Measurements from ENCODE around the gene COL21A1.

COL21A1 gene

DNA sequence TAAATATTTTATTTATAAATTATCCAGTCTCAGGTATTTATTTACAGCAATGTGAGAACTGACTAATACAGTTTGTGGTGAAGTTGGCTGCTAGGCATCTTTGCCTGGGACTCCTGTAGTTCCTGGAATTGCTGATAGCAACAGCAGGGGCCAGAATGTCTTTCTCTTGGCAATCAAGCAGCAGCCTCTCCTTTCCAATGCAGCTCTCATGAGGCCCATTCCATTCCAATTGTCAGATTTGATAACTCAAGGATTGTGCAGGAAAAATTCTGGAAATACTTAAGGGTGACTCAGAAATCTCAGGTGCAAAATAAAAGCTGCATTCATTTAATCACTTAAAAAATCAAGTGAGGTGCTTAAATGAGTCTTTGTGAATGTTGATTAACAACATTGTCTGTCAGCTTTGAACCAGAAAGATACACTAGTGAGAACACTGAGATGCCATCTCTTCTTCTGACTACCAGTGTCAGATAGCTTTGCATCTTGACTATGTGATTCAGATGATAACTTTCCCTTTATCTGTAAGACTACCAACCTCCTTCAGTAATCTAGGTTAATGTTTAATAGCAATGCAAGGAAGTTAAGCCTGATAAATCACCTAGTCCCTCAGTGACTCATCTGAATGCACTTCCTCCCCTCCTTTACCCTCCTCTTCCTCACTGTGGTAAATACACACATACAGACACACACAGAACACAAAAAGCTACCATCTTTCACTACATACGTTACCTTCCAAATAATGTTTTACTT lies 32.1 kb upstream of the COL21A1 start:
- no peaks in the 10 kb centered on the region for H3K9me3 ChIP-seq (ENCODE audit: insufficient read depth, low read depth, low read length)
- no peak overlapping the region for H3K4me3 ChIP-seq (ENCODE audit: low read depth, low read length)
- H3K27ac ChIP-seq (ENCODE audit: low read depth, low read length), result no peak overlapping the region
- H2BK120ac ChIP-seq (ENCODE audit: insufficient read depth, low read length, poor library complexity), result no peak overlapping the region
- H3K4me2 ChIP-seq (ENCODE audit: low read length), result no peak overlapping the region
- no peaks in the 10 kb centered on the region for H3K27me3 ChIP-seq (ENCODE audit: insufficient read depth, low read length)
- peak; percentile 79 to 96 for DNase-seq
- no peak overlapping the region for H2AFZ ChIP-seq (ENCODE audit: insufficient read depth, low read length, poor library complexity)
- H4K91ac ChIP-seq (ENCODE audit: low read depth, low read length), result no peak overlapping the region
- no peak overlapping the region for H2BK5ac ChIP-seq (ENCODE audit: low read depth, low read length, poor library complexity)
- no peak overlapping the region for H3K18ac ChIP-seq (ENCODE audit: low read length)
- H3K4me1 ChIP-seq (ENCODE audit: control insufficient read depth in 1 of 2, insufficient read depth in 2 of 2, low read length in 2 of 2), result peaks cover 0 to 2% of the 10 kb centered on the region in 2 experiments
- H3K14ac ChIP-seq (ENCODE audit: low read length), result no peak overlapping the region
- no peaks in the 10 kb centered on the region for H3K36me3 ChIP-seq (ENCODE audit: control insufficient read depth in 1 of 2, insufficient read depth in 2 of 2, low read length in 2 of 2)
- H3K4ac ChIP-seq (ENCODE audit: low read depth, low read length), result no peak overlapping the region
- no peak overlapping the region for H2AK5ac ChIP-seq (ENCODE audit: low read length)
- H4K8ac ChIP-seq (ENCODE audit: low read depth, low read length), result no peak overlapping the region
- no peak overlapping the region for H3K9ac ChIP-seq (ENCODE audit: low read length)
- no peak overlapping the region for H2BK12ac ChIP-seq (ENCODE audit: low read length)
- no peaks in the 10 kb centered on the region for H3K79me1 ChIP-seq (ENCODE audit: low read length)
- H4K12ac ChIP-seq (ENCODE audit: low read depth, low read length), result no peak overlapping the region
- no peak overlapping the region for H3K23ac ChIP-seq (ENCODE audit: low read length)
- WGBS (ENCODE audit: extremely low coverage, insufficient coverage, insufficient read length), result 100% methylated on average over 1 of the region's 1 CpG
- H3K79me2 ChIP-seq (ENCODE audit: control insufficient read depth, insufficient read depth, low read length, poor library complexity), result no peaks in the 10 kb centered on the region

DNA sequence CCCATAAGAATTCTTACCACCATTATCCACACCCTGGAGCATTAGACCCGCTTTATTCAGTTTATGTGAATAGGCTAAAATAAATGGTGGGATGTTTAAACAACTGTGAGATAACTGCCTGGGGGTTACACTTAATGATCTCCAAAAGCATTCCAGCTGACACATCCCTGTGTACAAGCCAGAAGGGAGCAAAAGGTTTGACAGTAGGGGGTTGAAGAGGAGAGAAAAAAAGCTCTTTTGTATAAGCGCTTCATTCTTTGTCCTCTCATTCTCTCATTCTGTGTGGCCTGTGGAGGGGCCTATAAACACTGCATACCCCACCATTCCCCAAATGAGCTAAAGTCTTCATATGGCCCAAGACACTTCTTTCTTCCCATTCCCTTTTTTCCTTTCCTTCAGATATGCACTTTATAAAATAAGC lies 30.8 kb upstream of the COL21A1 start:
- Histone ChIP-seq H4K8ac (ENCODE audit: low read depth, low read length) (no peak overlapping the region), H2AK5ac (ENCODE audit: low read length) (no peak overlapping the region), H3K23ac (ENCODE audit: low read length) (no peak overlapping the region), H4K91ac (ENCODE audit: low read depth, low read length) (no peak overlapping the region), H2BK120ac (ENCODE audit: insufficient read depth, low read length, poor library complexity) (no peak overlapping the region), H2AFZ (ENCODE audit: insufficient read depth, low read length, poor library complexity) (no peak overlapping the region), H3K4me3 (ENCODE audit: low read depth, low read length) (no peak overlapping the region), H3K4me2 (ENCODE audit: low read length) (no peak overlapping the region), H3K4ac (ENCODE audit: low read depth, low read length) (no peak overlapping the region), H3K27ac (ENCODE audit: low read depth, low read length) (no peak overlapping the region), H3K27me3 (ENCODE audit: insufficient read depth, low read length) (no peaks in the 10 kb centered on the region), H4K12ac (ENCODE audit: low read depth, low read length) (no peak overlapping the region), H2BK5ac (ENCODE audit: low read depth, low read length, poor library complexity) (no peak overlapping the region), H3K36me3 (ENCODE audit: control insufficient read depth in 1 of 2, insufficient read depth in 2 of 2, low read length in 2 of 2) (no peaks in the 10 kb centered on the region), H3K14ac (ENCODE audit: low read length) (no peak overlapping the region), H3K79me2 (ENCODE audit: control insufficient read depth, insufficient read depth, low read length, poor library complexity) (no peaks in the 10 kb centered on the region), H3K79me1 (ENCODE audit: low read length) (no peaks in the 10 kb centered on the region), H3K18ac (ENCODE audit: low read length) (no peak overlapping the region), H2BK12ac (ENCODE audit: low read length) (no peak overlapping the region), H3K4me1 (ENCODE audit: control insufficient read depth in 1 of 2, insufficient read depth in 2 of 2, low read length in 2 of 2) (peaks cover 0 to 2% of the 10 kb centered on the region in 2 experiments), H3K9ac (ENCODE audit: low read length) (no peak overlapping the region), H3K9me3 (ENCODE audit: insufficient read depth, low read depth, low read length) (no peaks in the 10 kb centered on the region)
- WGBS (ENCODE audit: extremely low coverage, insufficient coverage, insufficient read length), result no CpG with 5 or more reads among the region's 2 CpGs
- no peak for DNase-seq

DNA sequence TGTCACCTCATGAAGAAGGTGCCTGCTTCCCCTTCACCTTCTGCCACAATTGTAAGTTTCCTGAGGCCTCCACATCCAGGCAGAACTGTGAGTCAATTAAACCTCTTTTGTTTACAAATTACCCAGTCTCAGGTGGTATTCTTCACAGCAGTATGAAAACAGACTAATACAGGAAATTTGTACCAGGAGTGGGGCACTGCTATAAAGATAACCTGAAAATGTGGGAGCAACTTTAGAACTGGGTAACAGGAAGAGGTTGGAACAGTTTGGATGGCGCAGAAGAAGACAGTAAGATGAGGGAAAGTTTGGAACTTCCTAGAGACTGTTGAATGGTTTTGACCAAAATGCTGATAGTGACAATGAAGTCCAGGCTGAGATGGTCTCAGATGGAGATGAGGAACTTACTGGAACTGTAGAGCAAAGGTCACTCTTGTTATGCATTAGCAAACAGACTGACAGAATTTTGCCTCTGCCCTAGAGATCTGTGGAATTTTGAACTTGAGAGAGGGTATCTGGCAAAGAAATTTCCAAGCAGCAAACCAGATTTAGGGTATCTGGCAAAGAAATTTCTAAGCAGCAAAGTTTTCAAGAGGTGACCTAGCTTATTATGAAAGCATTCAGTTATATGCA lies 23.5 kb upstream of the COL21A1 start:
- Histone ChIP-seq H3K4ac (ENCODE audit: low read depth, low read length) (no peak overlapping the region), H2BK120ac (ENCODE audit: insufficient read depth, low read length, poor library complexity) (no peak overlapping the region), H3K14ac (ENCODE audit: low read length) (no peak overlapping the region), H3K79me1 (ENCODE audit: low read length) (no peaks in the 10 kb centered on the region), H4K91ac (ENCODE audit: low read depth, low read length) (no peak overlapping the region), H3K79me2 (ENCODE audit: control insufficient read depth, insufficient read depth, low read length, poor library complexity) (no peaks in the 10 kb centered on the region), H2AFZ (ENCODE audit: insufficient read depth, low read length, poor library complexity) (no peak overlapping the region), H3K4me1 (ENCODE audit: control insufficient read depth in 1 of 2, insufficient read depth in 2 of 2, low read length in 2 of 2) (no peaks in the 10 kb centered on the region), H3K36me3 (ENCODE audit: control insufficient read depth in 1 of 2, insufficient read depth in 2 of 2, low read length in 2 of 2) (no peaks in the 10 kb centered on the region), H3K4me3 (ENCODE audit: low read depth, low read length) (no peak overlapping the region), H3K23ac (ENCODE audit: low read length) (no peak overlapping the region), H4K8ac (ENCODE audit: low read depth, low read length) (no peak overlapping the region), H3K9me3 (ENCODE audit: insufficient read depth, low read depth, low read length) (peaks cover 3% of the 10 kb centered on the region), H3K27me3 (ENCODE audit: insufficient read depth, low read length) (no peaks in the 10 kb centered on the region), H2BK12ac (ENCODE audit: low read length) (no peak overlapping the region), H3K27ac (ENCODE audit: low read depth, low read length) (no peak overlapping the region), H2AK5ac (ENCODE audit: low read length) (no peak overlapping the region), H3K9ac (ENCODE audit: low read length) (no peak overlapping the region), H2BK5ac (ENCODE audit: low read depth, low read length, poor library complexity) (no peak overlapping the region), H4K12ac (ENCODE audit: low read depth, low read length) (no peak overlapping the region), H3K18ac (ENCODE audit: low read length) (no peak overlapping the region), H3K4me2 (ENCODE audit: low read length) (no peak overlapping the region)
- no peak for DNase-seq
- no CpG with 5 or more reads among the region's 1 CpG for WGBS (ENCODE audit: extremely low coverage, insufficient coverage, insufficient read length)

DNA sequence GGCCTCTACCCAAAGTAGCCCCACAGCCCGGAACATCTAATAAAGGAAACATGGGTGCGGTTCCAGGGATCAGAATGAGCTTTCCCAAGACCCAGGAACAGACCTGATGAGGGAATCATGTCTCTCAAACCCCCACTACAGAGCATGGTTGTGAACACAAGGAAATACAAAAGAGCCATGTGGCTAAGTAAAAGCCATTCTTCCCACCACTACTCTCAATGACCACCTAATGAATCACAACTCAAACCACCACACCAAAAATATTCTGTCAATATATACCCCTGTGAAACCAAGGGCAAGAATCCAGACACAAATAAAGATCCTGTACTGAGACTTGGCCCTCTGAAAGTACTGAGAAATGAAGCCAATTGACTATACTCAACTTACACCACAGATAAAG lies 20.9 kb upstream of the COL21A1 start:
- DNase-seq, result no peak
- Histone ChIP-seq H3K4me2 (ENCODE audit: low read length) (no peak overlapping the region), H3K27ac (ENCODE audit: low read depth, low read length) (no peak overlapping the region)

More for the DNA sequence above, 20.9 kb upstream of the COL21A1 start:
- Histone ChIP-seq H3K27me3 (ENCODE audit: insufficient read depth, low read length) (no peaks in the 10 kb centered on the region), H3K18ac (ENCODE audit: low read length) (no peak overlapping the region), H4K91ac (ENCODE audit: low read depth, low read length) (no peak overlapping the region), H2AFZ (ENCODE audit: insufficient read depth, low read length, poor library complexity) (no peak overlapping the region), H2AK5ac (ENCODE audit: low read length) (no peak overlapping the region), H2BK5ac (ENCODE audit: low read depth, low read length, poor library complexity) (no peak overlapping the region), H2BK120ac (ENCODE audit: insufficient read depth, low read length, poor library complexity) (no peak overlapping the region), H3K14ac (ENCODE audit: low read length) (no peak overlapping the region), H3K36me3 (ENCODE audit: control insufficient read depth in 1 of 2, insufficient read depth in 2 of 2, low read length in 2 of 2) (no peaks in the 10 kb centered on the region), H4K12ac (ENCODE audit: low read depth, low read length) (no peak overlapping the region), H3K79me1 (ENCODE audit: low read length) (no peaks in the 10 kb centered on the region), H3K23ac (ENCODE audit: low read length) (no peak overlapping the region), H3K79me2 (ENCODE audit: control insufficient read depth, insufficient read depth, low read length, poor library complexity) (no peaks in the 10 kb centered on the region), H4K8ac (ENCODE audit: low read depth, low read length) (no peak overlapping the region), H3K4me3 (ENCODE audit: low read depth, low read length) (no peak overlapping the region), H2BK12ac (ENCODE audit: low read length) (no peak overlapping the region), H3K9me3 (ENCODE audit: insufficient read depth, low read depth, low read length) (peaks cover 3% of the 10 kb centered on the region), H3K4me1 (ENCODE audit: control insufficient read depth in 1 of 2, insufficient read depth in 2 of 2, low read length in 2 of 2) (no peaks in the 10 kb centered on the region), H3K4ac (ENCODE audit: low read depth, low read length) (no peak overlapping the region), H3K9ac (ENCODE audit: low read length) (no peak overlapping the region)
- no CpG with 5 or more reads among the region's 2 CpGs for WGBS (ENCODE audit: extremely low coverage, insufficient coverage, insufficient read length)

Measured in trophoblast cell (in vitro differentiated cells and primary cell).